Neutrophil (primary cell): ENCODE results near the gene OR10G8.

Experiments used
- H3K27ac ChIP-seq: fragments of 200-600 bp; sonication (generic); 2 replicates; pipeline ENCODE4 v1.5.1; 2016; ENCODE audit warnings: mild to moderate bottlenecking, moderate library complexity
- H3K27me3 ChIP-seq: fragments of 200-600 bp; sonication (generic); 2 replicates; pipeline ENCODE4 v1.6.0; 2016; ENCODE audit warnings: mild to moderate bottlenecking
- H3K36me3 ChIP-seq: fragments of 200-600 bp; sonication (generic); 2 replicates; pipeline ENCODE4 v1.5.1; 2017
- H3K4me1 ChIP-seq, 2 experiments: fragments of 200-600 bp in 1 of 2; sonication (generic) in 1 of 2; 1 replicate in 1 of 2; 2 replicates in 1 of 2; pipeline versions ENCODE4 v1.5.1 to v1.6.1; 2013 to 2016; ENCODE audit warnings: low read depth in 1 of 2, low read length in 1 of 2, mild to moderate bottlenecking in 1 of 2, moderate library complexity in 1 of 2; ENCODE audit not compliant: control insufficient read depth in 1 of 2, insufficient read depth in 1 of 2
- H3K4me3 ChIP-seq, 2 experiments: fragments of 200-600 bp in 1 of 2; sonication (generic) in 1 of 2; 1 replicate in 1 of 2; 2 replicates in 1 of 2; pipeline ENCODE4 v1.5.1; 2013 to 2016; ENCODE audit warnings: low read depth in 1 of 2, low read length in 1 of 2, mild to moderate bottlenecking in 1 of 2, moderate library complexity in 1 of 2
- H3K9me3 ChIP-seq: fragments of 200-600 bp; sonication (generic); 2 replicates; pipeline ENCODE4 v1.5.1; 2016
- TF ChIP-seq, protein P1 (sequence below): fragments of 200-600 bp; sonication (generic); IDR thresholded peaks from 2 replicates; pipeline ENCODE4 v1.5.1; 2016; ENCODE audit warnings: antibody characterized with exemption

The OR10G8 gene

DNA sequence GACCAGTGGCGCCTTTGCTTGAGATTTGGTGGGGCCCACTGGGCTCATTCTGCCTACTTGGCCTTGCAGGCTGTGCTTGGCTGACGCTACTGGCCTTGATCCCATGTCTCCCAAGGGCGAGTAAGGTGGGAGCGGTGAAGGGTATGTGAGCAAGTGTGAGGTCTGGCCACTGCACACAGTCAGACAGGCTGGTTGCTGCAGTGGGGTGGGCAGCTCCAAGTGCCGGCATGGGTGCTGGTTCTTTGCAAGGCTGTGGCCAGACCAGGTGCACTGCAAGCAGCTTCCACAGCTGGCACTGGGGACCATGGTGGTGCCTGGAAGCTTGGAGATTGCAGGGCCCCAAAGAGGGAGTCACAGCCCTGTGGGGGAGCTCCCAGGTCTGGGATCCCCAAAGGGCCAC lies 48.0 kb downstream of the OR10G8 start:
- Histone ChIP-seq H3K27me3 (peaks cover 19% of the 10 kb centered on the region), H3K9me3 (no peaks in the 10 kb centered on the region), H3K36me3 (no peaks in the 10 kb centered on the region), H3K4me1 (peaks cover 7 to 25% of the 10 kb centered on the region in 2 experiments), H3K4me3 (no peak overlapping the region), H3K27ac (no peak overlapping the region)
- TF ChIP-seq, protein P1, sequence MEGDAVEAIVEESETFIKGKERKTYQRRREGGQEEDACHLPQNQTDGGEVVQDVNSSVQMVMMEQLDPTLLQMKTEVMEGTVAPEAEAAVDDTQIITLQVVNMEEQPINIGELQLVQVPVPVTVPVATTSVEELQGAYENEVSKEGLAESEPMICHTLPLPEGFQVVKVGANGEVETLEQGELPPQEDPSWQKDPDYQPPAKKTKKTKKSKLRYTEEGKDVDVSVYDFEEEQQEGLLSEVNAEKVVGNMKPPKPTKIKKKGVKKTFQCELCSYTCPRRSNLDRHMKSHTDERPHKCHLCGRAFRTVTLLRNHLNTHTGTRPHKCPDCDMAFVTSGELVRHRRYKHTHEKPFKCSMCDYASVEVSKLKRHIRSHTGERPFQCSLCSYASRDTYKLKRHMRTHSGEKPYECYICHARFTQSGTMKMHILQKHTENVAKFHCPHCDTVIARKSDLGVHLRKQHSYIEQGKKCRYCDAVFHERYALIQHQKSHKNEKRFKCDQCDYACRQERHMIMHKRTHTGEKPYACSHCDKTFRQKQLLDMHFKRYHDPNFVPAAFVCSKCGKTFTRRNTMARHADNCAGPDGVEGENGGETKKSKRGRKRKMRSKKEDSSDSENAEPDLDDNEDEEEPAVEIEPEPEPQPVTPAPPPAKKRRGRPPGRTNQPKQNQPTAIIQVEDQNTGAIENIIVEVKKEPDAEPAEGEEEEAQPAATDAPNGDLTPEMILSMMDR, result no peak

DNA sequence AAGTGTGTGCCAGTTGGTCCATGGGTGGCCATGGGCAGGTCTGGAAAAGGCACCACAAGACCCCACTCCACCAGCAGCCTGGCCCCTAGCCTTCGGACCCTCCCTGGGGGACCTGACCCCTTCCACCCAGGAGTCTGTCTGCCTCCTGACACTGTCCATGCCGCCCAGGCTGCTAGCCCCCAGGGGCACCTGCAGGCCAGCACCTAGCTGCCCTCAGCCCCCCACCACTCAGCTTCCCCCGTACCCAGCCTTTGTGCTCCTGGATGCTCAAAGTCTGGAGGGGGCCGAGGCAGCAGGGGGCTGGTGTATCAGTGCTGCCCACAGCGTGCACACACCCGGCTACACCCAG lies 48.9 kb downstream of the OR10G8 start:
- Histone ChIP-seq H3K9me3 (no peaks in the 10 kb centered on the region), H3K4me1 (peaks cover 4 to 19% of the 10 kb centered on the region in 2 experiments), H3K27me3 (peaks cover 19% of the 10 kb centered on the region), H3K27ac (no peak overlapping the region), H3K36me3 (no peaks in the 10 kb centered on the region), H3K4me3 (no peak overlapping the region)
- TF ChIP-seq, protein P1, result no peak

DNA sequence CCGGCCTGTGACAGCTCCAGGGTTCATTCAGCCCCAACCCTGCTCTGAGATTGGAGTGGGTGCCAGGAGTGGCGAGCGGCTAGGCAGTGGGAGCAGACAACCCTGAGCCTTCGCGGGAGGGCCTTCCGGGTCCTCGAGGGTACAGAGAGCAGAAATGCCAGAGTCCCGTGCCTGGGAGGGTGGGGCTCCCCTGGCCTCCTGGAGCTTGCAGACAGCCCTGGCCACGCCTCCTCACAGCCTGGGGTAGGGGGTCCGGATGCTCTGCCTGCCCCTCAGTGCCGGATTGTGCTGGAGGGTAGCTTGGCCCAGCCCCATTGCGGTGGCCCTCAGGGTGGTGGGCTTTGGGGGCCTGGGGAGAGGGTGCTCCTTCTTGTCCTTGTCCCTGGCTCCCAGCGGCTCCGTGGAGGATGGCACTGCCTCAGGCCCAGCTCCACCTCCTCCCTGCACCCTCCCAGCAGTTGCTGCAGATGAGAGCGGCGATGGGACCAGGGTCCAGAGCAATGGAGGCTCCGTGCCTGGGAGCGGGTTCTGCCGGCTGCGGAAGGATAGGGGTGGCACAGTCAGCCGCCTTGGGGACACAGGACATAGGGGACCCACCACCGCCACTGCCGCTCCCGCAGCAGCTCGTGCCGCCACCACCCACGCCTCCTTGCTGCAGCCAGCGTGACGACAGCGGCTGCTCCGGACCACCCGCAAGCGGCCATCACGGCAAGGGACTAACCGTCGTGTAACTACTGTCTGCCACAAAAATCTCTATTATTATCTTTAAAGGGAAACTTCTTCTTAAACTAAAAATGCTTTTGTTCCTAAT lies 49.4 kb downstream of the OR10G8 start:
- Histone ChIP-seq H3K36me3 (no peaks in the 10 kb centered on the region), H3K4me1 (peaks cover 4 to 13% of the 10 kb centered on the region in 2 experiments), H3K9me3 (no peaks in the 10 kb centered on the region), H3K27ac (no peak overlapping the region), H3K4me3 (peak overlapping the region in 1 of 2 experiments; percentile 23), H3K27me3 (peaks cover 19% of the 10 kb centered on the region)
- TF ChIP-seq, protein P1, result no peak

DNA sequence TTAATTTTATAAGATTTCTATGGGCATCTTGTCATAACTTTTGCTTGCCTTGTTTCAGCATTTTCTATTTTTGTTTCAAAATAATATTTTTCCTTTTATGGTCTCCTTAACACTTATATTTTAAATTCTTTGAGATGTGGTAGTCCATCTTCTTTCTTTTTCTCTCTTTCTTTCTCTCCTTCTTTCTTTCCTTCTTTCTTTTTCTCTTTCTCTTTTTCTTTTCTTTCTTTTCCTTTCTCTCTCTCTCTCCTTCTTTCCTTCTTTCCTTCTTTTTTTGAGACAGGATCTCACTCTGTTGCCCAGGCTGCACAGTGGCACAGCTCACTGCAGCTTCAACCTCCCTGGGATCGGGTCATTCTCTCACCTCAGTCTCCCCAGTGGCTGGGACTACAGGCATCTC lies 50.7 kb downstream of the OR10G8 start:
- Histone ChIP-seq H3K36me3 (no peaks in the 10 kb centered on the region), H3K4me3 (no peak overlapping the region), H3K4me1 (peaks cover 4 to 14% of the 10 kb centered on the region in 2 experiments), H3K27me3 (peaks cover 19% of the 10 kb centered on the region), H3K27ac (no peak overlapping the region), H3K9me3 (no peaks in the 10 kb centered on the region)
- TF ChIP-seq, protein P1, result no peak

DNA sequence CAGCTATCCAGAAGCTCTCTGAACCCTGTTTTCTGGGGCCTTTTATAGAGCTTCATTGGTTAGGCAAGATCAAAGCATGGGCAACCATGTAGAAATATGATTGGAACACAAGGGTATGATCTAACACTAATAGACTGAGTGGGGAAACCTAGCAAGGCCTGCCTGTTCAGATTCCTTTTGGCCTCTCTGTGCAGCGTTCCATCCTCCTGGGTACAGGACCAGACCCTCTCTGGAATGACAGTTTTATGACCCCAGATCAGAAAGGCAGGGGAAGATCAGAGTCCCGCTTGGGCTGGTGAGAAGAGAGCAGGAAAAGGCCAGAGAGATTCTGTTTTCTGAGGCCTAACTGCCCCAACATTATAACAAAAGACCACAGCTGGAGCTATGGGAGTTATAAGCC lies 52.0 kb downstream of the OR10G8 start:
- Histone ChIP-seq H3K9me3 (no peaks in the 10 kb centered on the region), H3K27me3 (peaks cover 19% of the 10 kb centered on the region), H3K4me1 (peaks cover 7 to 20% of the 10 kb centered on the region in 2 experiments), H3K4me3 (no peak overlapping the region), H3K27ac (no peak overlapping the region), H3K36me3 (no peaks in the 10 kb centered on the region)
- TF ChIP-seq, protein P1, result no peak
